GM18909 (cell line): ENCODE data around the gene PTGDR2.
A peak's percentile ranks its signal among the peaks of the same experiment; 100 is the strongest.
"Not testable (repeated sequence)": the region's sequence is repeated elsewhere in the genome, so short reads cannot be mapped to it uniquely, and the experiment has no call there.

Experiments used
- ATAC-seq: cut with Tn5 transposase; IDR thresholded peaks from one replicate; pipeline ENCODE4 v1.9.1; 2021; ENCODE audit warnings: mild to moderate bottlenecking; ENCODE audit not compliant: unreplicated experiment, poor library complexity

The PTGDR2 gene

GRCh38 chr11:60844045-60844869 is 11.5 kb downstream of the PTGDR2 start:
- ATAC-seq, result no peak

GRCh38 chr11:60842668-60843600 is 12.8 kb downstream of the PTGDR2 start:
- no peak for ATAC-seq

GRCh38 chr11:60841797-60842667 is 13.7 kb downstream of the PTGDR2 start, which contains the start of gene CCDC86:
Gene CCDC86, plus strand, starts transcription at chr11:60842113. Its CDS starts 12 bp downstream, at chr11:60842125.
- ATAC-seq, result peak; percentile 77

DNA sequence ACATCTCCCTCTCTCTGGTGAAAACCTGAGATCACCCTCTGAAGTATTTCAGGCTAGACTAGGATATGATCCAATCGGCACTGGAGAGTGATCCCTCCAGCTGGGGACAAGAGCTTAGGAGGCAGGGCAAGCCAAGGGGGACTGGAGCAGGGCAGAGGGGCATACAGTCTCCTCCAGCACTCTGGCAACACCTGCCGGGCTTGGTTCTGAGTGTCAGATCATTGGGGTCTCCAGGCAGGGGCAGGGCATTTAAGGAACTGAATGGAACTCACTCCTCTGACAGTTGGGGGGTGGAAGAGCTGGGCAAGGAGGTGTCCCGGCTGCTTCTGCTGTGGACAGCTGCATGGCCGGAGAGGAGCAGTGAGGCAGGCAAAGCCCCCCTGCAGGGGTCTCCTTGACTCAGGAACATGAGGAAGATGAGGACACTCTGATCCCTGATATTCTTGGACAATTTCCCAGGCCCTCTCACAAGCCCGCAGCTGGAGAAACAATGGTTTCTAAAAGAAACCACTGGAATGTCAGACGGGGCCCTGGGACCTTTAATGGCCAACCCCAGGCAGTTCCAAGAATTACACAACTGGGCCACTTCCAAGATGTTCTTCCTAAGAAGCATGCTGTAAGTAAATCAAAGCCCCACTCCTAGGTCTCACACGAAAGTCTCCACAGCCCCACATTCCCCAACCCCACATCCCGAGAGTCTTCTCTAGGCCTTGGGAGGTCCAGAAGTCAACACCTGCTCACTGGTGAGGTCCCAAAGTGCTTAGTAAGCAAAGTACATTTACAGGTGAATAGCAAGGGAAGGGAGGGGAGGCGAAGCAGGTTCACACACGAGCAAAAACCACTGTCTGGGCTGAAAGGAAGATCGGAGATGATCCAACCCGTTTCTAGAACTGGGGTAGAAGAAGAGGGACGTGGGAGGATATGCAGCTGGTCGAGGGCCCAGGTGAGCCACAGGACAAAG is 15.0 kb downstream of the PTGDR2 start:
- ATAC-seq, result no peak

DNA sequence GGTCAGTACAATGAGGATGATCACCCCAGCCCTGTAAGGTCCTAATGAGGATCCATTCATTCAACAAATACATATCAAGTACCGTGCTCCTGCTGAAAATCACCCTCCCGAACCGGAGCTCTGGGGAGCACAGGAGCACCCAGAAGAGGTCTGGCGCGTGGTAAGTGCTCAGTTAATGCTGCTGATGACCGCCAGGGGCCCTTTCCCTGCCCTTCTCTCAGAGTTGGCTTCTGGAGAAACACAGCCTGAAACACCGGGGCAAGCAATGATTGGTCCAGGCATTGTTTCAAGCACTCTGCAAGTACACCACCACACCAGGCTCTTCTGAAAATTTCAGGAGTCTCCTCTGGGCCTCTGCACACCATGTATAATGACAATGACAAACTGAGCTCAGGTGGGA is 17.6 kb downstream of the PTGDR2 start:
- ATAC-seq, result no peak

DNA sequence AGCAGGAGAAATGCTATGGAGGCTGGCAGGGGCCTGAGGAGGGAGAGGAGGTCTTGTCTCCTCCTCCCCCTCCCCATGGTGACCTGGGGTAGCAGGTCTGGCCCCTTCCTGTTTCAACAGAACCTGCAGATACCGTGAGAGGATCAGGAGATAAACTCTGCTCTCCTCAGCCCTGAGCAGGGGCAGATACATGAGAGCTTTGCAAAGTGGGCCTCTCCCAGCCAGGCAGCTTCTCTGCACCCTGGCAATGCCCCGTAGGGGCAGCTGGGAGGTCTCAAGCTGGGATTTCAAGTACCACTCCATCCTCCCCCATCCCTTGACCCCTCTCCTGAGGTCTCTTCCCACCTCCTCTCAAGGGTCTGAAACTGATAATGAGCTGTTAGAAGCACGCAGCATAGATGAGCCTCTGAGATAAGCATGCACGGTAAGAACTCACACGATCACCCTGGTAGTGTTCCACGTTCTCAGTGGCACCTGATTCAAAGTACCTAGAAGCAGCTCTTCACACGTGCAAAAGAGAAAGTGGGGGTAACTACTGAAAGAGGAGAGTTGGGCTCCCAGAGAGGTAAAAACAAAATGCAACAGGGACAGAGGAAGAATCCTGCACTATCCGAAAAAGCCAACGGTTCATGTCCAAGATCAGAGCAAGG is 18.8 kb downstream of the PTGDR2 start:
- no peak for ATAC-seq

GRCh38 chr11:60835534-60835846 is 20.3 kb downstream of the PTGDR2 start:
- no peak for ATAC-seq

GRCh38 chr11:60834742-60835533 is 20.8 kb downstream of the PTGDR2 start:
- no peak for ATAC-seq

DNA sequence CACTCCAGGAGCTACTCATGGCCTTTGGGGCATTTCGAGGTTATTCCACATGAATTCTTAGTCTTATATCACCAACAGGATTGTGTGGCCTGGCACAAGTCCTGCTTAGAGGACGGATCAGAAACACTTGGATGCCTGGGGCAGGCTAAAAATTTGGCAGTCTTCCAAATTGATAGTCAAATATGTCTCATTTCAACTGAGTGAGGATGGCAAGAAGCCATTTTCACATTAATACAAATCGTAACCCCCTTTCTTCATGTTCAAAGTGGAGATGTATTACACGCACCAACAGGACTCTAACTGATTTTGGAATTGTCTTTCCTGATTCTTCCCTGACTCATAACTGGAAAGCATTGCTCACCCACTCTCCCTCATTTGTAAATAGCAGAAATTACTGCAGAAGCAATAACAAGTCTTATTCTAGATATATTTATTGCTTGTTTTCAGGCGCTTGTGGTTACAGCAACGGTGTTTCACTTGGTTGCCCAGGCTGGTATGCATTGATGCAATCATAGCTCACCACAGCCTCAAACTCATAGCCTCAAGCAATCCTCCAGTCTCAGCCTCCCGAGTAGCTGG is 24.2 kb downstream of the PTGDR2 start:
- no peak for ATAC-seq

- ATAC-seq, result peak; percentile 69
These were observed 24.6 kb downstream of the PTGDR2 start for GRCh38 chr11:60831143-60831500.

DNA sequence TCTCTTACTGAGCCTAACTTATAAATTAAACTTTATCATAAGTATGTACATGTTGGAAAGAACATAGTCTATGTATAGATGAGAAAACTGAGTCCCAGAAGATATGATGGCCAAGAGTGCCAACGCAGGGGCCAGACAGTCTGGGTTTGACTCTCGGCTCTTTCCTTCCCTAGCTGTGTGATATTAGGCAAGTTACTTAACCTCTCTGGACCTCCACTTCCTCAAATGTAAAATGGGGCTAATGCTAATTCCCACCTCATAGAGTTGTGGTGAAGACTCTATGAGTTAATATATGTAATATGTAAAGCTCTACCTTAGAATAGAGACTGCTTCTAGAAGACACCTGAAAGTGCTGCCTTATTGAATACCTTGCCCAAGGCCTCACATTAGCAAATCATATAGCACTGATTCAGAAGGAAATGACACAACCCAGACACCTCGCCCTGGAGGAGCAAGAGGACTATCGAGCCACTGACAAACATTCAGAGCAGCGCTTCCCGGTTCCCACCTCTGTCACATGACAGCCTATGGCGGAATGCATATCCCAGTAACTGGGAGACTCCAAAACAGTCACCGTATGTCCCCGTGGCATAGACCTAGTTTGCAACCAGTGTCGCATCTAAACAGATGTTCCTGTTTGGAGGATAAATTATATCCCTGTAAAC is 25.1 kb downstream of the PTGDR2 start:
- peak; percentile 12 for ATAC-seq

GRCh38 chr11:60825790-60826189 is 30.0 kb downstream of the PTGDR2 start:
- ATAC-seq, result no peak

DNA sequence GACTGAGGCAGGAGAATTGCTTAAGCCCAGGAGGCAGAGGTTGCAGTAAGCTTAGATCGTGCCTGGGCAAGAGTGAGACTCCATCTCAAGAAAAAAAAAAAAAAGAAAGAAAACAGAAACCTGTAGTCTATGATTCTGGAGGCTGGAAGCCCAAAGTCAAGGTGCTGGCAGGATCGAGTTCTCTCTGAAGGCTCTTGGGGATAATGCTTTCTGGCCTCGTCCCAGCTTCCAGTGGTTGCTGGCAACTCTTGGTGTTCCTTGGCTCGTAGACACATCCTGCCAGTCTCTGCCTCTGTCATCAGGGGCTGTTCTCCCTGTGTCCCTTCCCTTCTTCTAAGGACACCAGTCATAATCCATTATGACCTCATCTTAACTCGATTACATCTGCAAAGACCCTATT is 30.6 kb downstream of the PTGDR2 start:
- no peak for ATAC-seq

DNA sequence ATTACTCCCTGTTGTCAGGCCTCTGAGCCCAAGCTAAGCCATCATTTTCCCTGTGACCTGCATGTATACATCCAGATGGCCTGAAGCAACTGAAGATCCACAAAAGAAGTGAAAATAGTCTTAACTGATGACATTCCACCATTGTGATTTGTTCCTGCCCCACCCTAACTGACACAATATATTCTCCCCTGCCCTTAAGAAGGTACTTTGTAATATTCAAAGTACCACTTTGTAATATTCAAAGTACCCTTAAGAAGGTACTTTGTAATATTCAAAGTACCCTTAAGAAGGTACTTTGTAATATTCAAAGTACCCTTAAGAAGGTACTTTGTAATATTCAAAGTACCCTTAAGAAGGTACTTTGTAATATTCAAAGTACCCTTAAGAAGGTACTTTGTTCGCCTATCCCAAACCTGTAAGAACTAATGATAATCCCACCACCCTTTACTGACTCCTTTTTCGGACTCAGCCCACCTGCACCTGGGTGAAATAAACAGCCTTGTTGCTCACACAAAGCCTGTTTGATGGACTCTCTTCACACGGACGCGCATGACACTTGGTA is 31.9 kb downstream of the PTGDR2 start:
- ATAC-seq, result not testable (repeated sequence)

DNA sequence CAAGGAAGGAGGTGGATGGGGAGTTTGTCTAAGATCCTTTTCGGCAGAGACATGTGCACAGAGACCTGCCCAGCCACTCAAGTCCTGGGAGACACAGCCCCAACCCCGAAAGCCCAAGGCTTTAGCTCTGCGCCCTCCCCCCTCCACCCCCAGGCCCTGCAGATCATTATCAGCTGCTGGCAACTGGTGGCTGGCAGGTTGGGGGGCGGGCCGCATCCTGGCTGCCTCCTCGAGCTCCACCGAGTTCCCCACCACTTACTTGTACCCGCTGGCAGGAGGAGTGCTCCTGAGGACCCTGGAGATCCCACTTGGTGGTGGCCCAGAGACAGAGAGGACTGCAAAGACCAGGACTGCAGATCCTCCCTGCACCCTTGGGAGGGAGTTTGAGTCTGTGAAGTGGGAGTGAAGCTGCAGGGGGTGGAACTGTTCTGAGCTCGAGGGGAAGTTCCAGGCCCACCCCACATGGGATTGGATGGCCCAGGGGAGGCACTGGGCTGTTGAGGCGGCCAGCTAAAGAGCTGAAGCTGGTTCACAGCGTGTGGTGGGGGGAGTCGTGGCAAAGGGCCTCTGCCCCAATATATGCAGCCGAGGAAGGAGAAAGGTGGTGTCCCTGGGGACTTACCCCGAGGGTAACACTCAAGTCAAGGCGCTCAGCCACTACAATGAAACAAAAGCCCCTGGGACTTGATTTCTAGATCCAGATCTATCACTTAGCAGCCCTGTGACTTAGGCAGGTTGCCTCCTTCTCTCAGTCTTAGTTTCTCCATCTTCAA is 33.7 kb downstream of the PTGDR2 start:
- ATAC-seq, result no peak

DNA sequence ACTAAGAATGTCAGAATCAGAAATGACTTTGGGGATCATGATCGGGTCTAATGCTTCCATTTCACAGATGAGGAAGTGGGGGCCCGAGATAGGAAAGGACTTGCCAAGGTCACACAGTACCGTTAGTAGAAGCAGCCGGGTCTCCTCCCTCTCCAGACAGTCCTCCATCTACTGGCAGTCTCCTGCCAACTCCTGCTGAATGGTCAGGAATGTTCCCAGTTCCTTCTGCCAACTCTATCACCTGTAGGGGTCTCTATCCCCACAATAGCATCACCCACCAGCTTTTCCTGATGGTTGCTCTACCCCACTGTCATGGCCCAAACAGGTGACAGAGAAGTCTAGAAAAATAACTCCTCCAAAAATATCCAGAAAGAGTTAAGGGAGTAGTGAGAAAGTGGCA is 37.7 kb downstream of the PTGDR2 start:
- no peak for ATAC-seq
